Muscle layer of duodenum (tissue), 2 donors: ENCODE data around the gene FAM47E.
"Not testable (repeated sequence)": the region's sequence is repeated elsewhere in the genome, so short reads cannot be mapped to it uniquely, and the experiment has no call there.

Experiments
- H3K27ac ChIP-seq: one replicate; pipeline ENCODE4 v1.7.0; 2013; ENCODE audit warnings: mild to moderate bottlenecking, low read length
- H3K27me3 ChIP-seq: one replicate; pipeline ENCODE4 v1.7.0; 2013; ENCODE audit warnings: low read depth, mild to moderate bottlenecking, control low read depth, low read length
- H3K36me3 ChIP-seq, 2 donors: one replicate each; pipeline ENCODE4 v1.7.0; 2013; ENCODE audit warnings: low read length in 2 of 2, control low read depth in 1 of 2, mild to moderate bottlenecking in 1 of 2; ENCODE audit not compliant: insufficient read depth in 2 of 2, control insufficient read depth in 1 of 2
- H3K4me1 ChIP-seq, 2 donors: one replicate each; pipeline ENCODE4 v1.7.0; 2013; ENCODE audit warnings: low read length in 2 of 2, mild to moderate bottlenecking in 2 of 2, control low read depth in 1 of 2, moderate library complexity in 1 of 2; ENCODE audit not compliant: insufficient read depth in 2 of 2, control insufficient read depth in 1 of 2
- H3K4me3 ChIP-seq, 2 donors: one replicate each; pipeline ENCODE4 v1.7.0; 2013; ENCODE audit warnings: low read length in 2 of 2, low read depth in 1 of 2, mild to moderate bottlenecking in 1 of 2
- H3K9me3 ChIP-seq, 2 donors: one replicate each; pipeline ENCODE4 v1.7.0; 2013; ENCODE audit warnings: low read length in 2 of 2, control low read depth in 1 of 2, mild to moderate bottlenecking in 1 of 2; ENCODE audit not compliant: control insufficient read depth in 1 of 2
- donor health status: healthy.

FAM47E gene

DNA sequence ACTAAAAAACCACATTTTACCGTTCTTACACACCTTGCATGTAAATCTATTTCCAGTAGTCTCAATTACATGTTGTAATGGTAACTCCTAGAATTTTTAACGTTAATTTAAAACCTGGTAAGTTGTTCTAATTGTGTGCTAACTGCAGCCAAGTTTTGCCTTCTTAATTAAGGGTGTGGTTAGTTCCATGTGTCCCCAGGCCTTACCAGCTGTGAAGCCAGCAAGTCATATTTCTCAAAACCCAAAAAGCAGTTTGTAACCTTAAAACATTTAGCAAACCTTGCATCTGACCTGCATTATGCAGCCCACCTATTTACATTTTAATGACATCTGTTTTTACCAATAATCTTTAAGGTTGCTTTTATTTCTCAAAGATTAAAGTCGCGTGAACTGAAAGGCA is 18.4 kb upstream of the FAM47E start:
- Histone ChIP-seq H3K27ac (no peak overlapping the region), H3K4me1 (no peaks in the 10 kb centered on the region), H3K27me3 (no peaks in the 10 kb centered on the region), H3K4me3 (no peak overlapping the region), H3K9me3 (peaks cover 0 to 6% of the 10 kb centered on the region in 2 donors), H3K36me3 (no peaks in the 10 kb centered on the region)

DNA sequence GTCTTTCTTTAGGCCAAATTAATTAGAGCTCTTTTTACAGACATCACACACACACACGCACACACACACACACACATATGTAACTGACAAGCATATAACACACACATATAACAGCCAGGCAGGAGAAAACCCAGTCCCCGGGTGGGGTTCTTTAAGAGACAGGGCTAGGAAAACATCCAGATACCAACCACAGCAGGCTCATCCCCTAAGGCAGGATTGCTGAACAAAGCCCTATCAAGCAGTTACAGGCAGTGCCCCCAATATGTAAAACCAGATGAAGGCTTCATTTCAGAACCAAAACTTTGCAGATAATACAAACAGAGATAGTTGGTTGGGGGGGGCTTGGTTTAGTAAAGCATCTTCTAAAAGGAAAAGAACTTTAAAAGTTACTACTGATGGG is 18.0 kb upstream of the FAM47E start:
- Histone ChIP-seq H3K9me3 (peaks cover 0 to 6% of the 10 kb centered on the region in 2 donors), H3K4me1 (no peaks in the 10 kb centered on the region), H3K4me3 (no peak overlapping the region), H3K36me3 (no peaks in the 10 kb centered on the region), H3K27me3 (no peaks in the 10 kb centered on the region), H3K27ac (no peak overlapping the region)

- no peak overlapping the region for H3K27ac ChIP-seq
- no peaks in the 10 kb centered on the region for H3K4me1 ChIP-seq
- H3K36me3 ChIP-seq: no peaks in the 10 kb centered on the region
- peaks cover 0 to 8% of the 10 kb centered on the region in 2 donors for H3K9me3 ChIP-seq
- H3K27me3 ChIP-seq: no peaks in the 10 kb centered on the region
- H3K4me3 ChIP-seq: no peak overlapping the region
Measured at GRCh38 chr4:76233967-76234678, 17.4 kb upstream of the FAM47E start.

DNA sequence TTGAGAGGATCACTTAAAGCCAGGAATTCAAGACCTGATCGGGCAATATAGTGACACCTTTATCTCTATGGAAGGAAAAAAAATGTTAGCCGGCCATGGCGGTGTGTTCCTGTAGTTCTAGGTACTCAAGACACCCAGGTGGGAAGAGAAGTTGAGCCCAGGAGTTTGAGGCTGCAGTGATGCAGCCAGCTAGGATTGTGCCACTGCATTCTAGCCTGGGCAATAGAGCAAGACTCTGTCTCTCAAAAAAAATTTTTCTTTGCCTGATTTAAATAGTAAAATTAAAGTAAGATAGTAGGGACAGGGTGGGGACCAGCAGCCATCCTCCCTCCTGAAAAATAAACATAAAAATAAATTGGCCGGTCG is 16.9 kb upstream of the FAM47E start:
- Histone ChIP-seq H3K9me3 (peaks cover 0 to 10% of the 10 kb centered on the region in 2 donors), H3K27ac (no peak overlapping the region), H3K36me3 (no peaks in the 10 kb centered on the region), H3K4me1 (no peaks in the 10 kb centered on the region), H3K4me3 (no peak overlapping the region), H3K27me3 (no peaks in the 10 kb centered on the region)

DNA sequence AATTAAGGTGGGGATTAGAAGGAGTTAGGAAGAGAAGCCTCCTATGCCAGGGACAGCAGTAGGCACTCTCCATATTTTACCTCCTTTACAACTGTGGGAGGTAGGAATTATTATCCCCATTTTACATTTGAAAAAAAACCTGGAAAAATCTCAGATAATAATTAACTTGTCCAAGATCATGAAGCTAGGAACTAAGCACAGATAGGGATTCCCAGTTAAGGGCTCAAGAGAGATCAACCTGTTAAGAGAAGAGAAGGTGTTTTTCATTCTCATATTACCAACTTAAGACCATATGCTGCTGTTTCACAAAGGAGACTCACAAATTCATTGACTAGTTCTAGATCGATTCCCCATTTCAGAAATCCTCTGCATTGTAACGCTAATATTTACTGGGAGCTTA is 16.1 kb upstream of the FAM47E start:
- no peak overlapping the region for H3K4me3 ChIP-seq
- no peaks in the 10 kb centered on the region for H3K36me3 ChIP-seq
- H3K27me3 ChIP-seq: no peaks in the 10 kb centered on the region
- no peaks in the 10 kb centered on the region for H3K4me1 ChIP-seq
- peaks cover 0 to 17% of the 10 kb centered on the region in 2 donors for H3K9me3 ChIP-seq
- no peak overlapping the region for H3K27ac ChIP-seq

DNA sequence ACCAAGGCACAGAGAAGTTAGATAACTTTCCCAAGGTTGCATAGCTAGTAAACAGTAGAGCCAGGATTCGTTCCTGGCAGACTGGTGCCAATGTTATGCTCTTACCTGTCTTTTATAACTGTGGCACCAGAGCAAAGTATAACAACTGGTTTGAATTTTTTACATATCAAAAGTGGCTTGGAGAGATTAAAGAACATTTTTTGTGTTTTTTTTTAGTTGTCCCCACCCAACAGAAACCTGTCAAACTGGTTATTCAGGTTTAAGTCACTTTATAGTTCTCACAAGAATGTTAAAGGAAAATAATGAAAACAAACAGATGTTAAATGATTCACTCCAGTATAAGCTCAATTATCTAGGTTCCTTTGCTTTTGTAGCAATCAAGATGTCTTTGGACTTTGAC is 15.6 kb upstream of the FAM47E start:
- no peak overlapping the region for H3K27ac ChIP-seq
- H3K4me3 ChIP-seq: no peak overlapping the region

DNA sequence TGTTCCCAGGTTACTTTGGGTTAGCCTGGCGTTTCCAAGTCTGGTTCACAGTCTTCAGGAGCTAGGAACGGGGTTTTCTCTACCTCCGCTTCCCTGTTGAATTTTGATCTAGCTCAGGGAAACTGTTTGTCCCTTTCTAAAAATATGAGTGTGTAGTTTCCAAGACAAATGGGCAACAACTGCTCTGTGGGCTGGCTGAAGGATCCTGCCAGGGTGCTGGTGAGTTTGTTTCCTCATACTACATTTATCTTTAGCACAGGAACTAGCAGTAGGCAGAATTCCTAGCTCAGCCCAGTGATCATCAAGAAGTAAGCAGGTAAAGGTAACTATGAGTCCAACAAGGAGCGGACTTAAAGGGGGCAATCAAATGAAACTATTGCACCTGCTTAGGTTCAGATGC is 13.3 kb upstream of the FAM47E start:
- Histone ChIP-seq H3K27me3 (no peaks in the 10 kb centered on the region), H3K4me3 (no peak overlapping the region), H3K4me1 (no peaks in the 10 kb centered on the region), H3K36me3 (no peaks in the 10 kb centered on the region), H3K9me3 (peaks cover 0 to 21% of the 10 kb centered on the region in 2 donors), H3K27ac (no peak overlapping the region)

More for the DNA sequence above, 15.6 kb upstream of the FAM47E start:
- Histone ChIP-seq H3K9me3 (peaks cover 0 to 21% of the 10 kb centered on the region in 2 donors), H3K36me3 (no peaks in the 10 kb centered on the region), H3K4me1 (no peaks in the 10 kb centered on the region), H3K27me3 (no peaks in the 10 kb centered on the region)

DNA sequence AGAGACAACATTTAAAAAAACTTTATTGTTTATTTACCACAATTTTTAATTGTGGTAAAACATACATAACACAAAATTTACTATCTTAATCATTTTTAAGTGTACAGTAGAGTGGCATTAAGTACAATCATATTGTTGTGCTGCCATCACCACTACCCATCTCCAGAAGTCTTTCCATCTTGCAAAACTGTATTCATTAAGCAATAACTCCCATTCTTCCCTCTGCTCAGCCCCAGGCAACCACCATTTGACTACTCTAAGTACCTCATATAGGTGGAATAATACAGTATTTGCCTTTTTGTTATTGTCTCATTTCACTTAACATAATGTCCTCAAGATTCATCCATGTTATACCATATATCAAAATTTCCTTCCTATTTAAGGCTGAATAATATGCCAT is 12.8 kb upstream of the FAM47E start:
- H3K9me3 ChIP-seq: peaks cover 0 to 21% of the 10 kb centered on the region in 2 donors
- H3K4me1 ChIP-seq: no peaks in the 10 kb centered on the region
- no peaks in the 10 kb centered on the region for H3K36me3 ChIP-seq
- H3K27ac ChIP-seq: no peak overlapping the region
- H3K27me3 ChIP-seq: no peaks in the 10 kb centered on the region
- H3K4me3 ChIP-seq: no peak overlapping the region

DNA sequence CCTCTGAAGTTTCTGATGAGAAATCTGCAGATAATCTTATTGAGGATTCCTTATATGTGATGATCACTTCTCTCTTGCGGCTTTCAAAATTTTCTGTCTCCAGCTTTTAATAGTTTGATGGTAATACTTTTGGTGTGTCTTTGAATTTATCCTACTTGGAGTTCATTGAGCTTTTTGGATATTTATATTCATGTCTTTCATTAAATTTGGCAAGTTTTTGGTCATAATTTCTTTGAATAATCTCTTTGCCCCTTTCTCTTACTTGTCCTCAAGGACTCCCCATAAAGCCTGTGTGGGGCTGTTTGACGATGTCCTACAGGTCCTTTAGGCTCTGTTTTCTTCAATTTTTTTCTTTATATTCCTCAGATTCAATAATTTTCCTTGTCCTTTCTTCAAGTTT is 11.3 kb upstream of the FAM47E start:
- no peaks in the 10 kb centered on the region for H3K4me1 ChIP-seq

GRCh38 chr4:76243877-76244276 is 7.6 kb upstream of the FAM47E start:
- H3K27ac ChIP-seq, H3K27me3 ChIP-seq, H3K4me3 ChIP-seq, H3K36me3 ChIP-seq, H3K4me1 ChIP-seq: not testable (repeated sequence)
- H3K9me3 ChIP-seq: peaks cover 0 to 15% of the 10 kb centered on the region in 2 donors

More for the DNA sequence above, 11.3 kb upstream of the FAM47E start:
- no peaks in the 10 kb centered on the region for H3K36me3 ChIP-seq
- no peaks in the 10 kb centered on the region for H3K27me3 ChIP-seq
- H3K27ac ChIP-seq: no peak overlapping the region
- peaks cover 0 to 18% of the 10 kb centered on the region in 2 donors for H3K9me3 ChIP-seq
- H3K4me3 ChIP-seq: no peak overlapping the region

DNA sequence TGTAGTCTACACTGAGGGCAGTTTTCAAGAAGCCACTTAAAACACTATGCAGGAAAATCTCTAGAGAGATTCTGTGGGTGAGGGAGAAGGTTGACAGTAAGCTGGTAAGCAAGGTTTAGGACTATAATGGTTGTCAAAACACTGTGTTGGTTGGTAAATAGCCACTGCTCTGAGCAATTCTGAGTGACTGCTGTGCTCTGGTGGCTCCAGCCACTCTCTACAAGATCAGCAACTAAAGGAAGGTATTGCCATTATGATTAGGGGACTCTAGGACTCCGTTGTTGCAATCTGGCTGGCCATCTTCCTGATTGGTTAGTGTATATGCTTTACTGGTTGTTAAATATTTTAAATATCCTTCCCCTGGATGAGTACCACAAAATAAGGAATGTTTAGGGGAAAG is 5.5 kb upstream of the FAM47E start:
- H3K4me3 ChIP-seq: no peak overlapping the region
- no peaks in the 10 kb centered on the region for H3K9me3 ChIP-seq
- no peak overlapping the region for H3K27ac ChIP-seq
- H3K4me1 ChIP-seq: peaks cover 0 to 4% of the 10 kb centered on the region in 2 donors
- no peaks in the 10 kb centered on the region for H3K36me3 ChIP-seq
- H3K27me3 ChIP-seq: no peaks in the 10 kb centered on the region

DNA sequence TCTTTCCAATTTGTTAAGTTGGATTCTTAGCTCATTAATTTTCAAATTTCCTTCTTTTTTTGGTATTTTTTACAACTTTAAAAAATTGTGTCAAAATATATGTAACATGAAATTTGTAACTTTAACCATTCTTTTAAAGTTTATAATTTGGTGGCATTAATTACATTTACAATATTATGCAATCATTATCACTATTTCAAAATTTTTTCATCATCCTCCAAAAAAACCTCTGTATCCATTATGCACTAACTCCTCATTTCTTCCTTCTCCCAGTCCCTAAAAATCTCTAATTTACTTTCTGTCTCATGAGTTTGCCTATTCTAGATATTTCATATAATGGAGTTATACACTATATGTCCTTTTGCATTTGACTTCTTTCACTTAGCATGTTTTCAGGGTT is 4.7 kb upstream of the FAM47E start:
- H3K4me3 ChIP-seq: no peak overlapping the region
- no peak overlapping the region for H3K27ac ChIP-seq
- no peaks in the 10 kb centered on the region for H3K36me3 ChIP-seq
- H3K9me3 ChIP-seq: no peaks in the 10 kb centered on the region
- H3K27me3 ChIP-seq: no peaks in the 10 kb centered on the region
- peaks cover 0 to 7% of the 10 kb centered on the region in 2 donors for H3K4me1 ChIP-seq
